Liver (tissue), 9 donors: Measurements from ENCODE around the gene TUBG2. TPM values are rescaled to one million over a fixed set of nuclear protein-coding genes. Genes with fewer than 3 reads are reported as not detected.
A peak's percentile ranks its signal among the peaks of the same experiment; 100 is the strongest.

Experiments used
- DNase-seq: peaks from one replicate; pipeline ENCODE4 v3.0.0-alpha.2; 2017; ENCODE audit warnings: low spot score
- H3K27ac ChIP-seq, 2 donors: one replicate each; pipeline ENCODE4 v1.7.0; 2013; ENCODE audit warnings: inconsistent platforms in 2 of 2, low read length in 2 of 2, control low read depth in 1 of 2, low read depth in 1 of 2, mild to moderate bottlenecking in 1 of 2
- H3K27me3 ChIP-seq, 4 donors: one replicate each; pipeline versions ENCODE4 v1.6.1 to v1.7.0; 2013; ENCODE audit warnings: low read length in 3 of 4, inconsistent platforms in 1 of 4, mild to moderate bottlenecking in 1 of 4, moderate library complexity in 1 of 4; ENCODE audit not compliant: control insufficient read depth in 4 of 4, insufficient read depth in 4 of 4
- H3K36me3 ChIP-seq, 4 donors: one replicate each; pipeline versions ENCODE4 v1.6.1 to v1.7.0; 2013; ENCODE audit warnings: low read length in 3 of 4, mild to moderate bottlenecking in 3 of 4, low read depth in 1 of 4, moderate library complexity in 1 of 4; ENCODE audit not compliant: control insufficient read depth in 4 of 4, insufficient read depth in 3 of 4
- H3K4me1 ChIP-seq, 4 donors: one replicate each; pipeline versions ENCODE4 v1.6.1 to v1.7.0; 2013; ENCODE audit warnings: low read length in 3 of 4, mild to moderate bottlenecking in 3 of 4, moderate library complexity in 1 of 4; ENCODE audit not compliant: control insufficient read depth in 4 of 4, insufficient read depth in 4 of 4
- H3K4me3 ChIP-seq, 3 donors: one replicate each; pipeline versions ENCODE4 v1.6.1 to v1.7.0; 2013; ENCODE audit warnings: low read length in 3 of 3, control low read depth in 1 of 3, low read depth in 1 of 3, mild to moderate bottlenecking in 1 of 3
- H3K9ac ChIP-seq, 2 donors: one replicate each; pipeline ENCODE4 v1.7.0; 2013; ENCODE audit warnings: low read length in 2 of 2, mild to moderate bottlenecking in 2 of 2, moderate library complexity in 2 of 2, control low read depth in 1 of 2, low read depth in 1 of 2
- H3K9me3 ChIP-seq, 4 donors: one replicate each; pipeline versions ENCODE4 v1.6.1 to v1.7.0; 2013; ENCODE audit warnings: low read length in 3 of 4; ENCODE audit not compliant: control insufficient read depth in 4 of 4
- EGR1 ChIP-seq, 2 donors: IDR thresholded peaks; 2 replicates each; pipeline ENCODE4 v1.6.1; 2016 to 2018; ENCODE audit warnings: antibody characterized with exemption in 2 of 2, low read depth in 2 of 2
- FOXA2 ChIP-seq: IDR thresholded peaks from 2 replicates; pipeline ENCODE4 v1.6.1; 2016; ENCODE audit warnings: antibody characterized with exemption
- GABPA ChIP-seq, 2 donors: IDR thresholded peaks in 1 of 2; conservative IDR thresholded peaks in 1 of 2; 2 replicates each; pipeline ENCODE4 v1.6.1; 2016; ENCODE audit warnings: antibody characterized with exemption in 2 of 2, mild to moderate bottlenecking in 1 of 2, moderate library complexity in 1 of 2
- HNF4A ChIP-seq, 2 donors: conservative IDR thresholded peaks; 2 replicates each; pipeline ENCODE4 v1.6.1; 2016; ENCODE audit warnings: antibody characterized with exemption in 2 of 2, mild to moderate bottlenecking in 2 of 2
- JUND ChIP-seq, 2 donors: IDR thresholded peaks; 2 replicates each; pipeline ENCODE4 v1.6.1; 2016; ENCODE audit warnings: antibody characterized with exemption in 2 of 2
- NR2F2 ChIP-seq: IDR thresholded peaks from 2 replicates; pipeline ENCODE4 v1.6.1; 2016; ENCODE audit warnings: antibody characterized with exemption
- RXRA ChIP-seq, 2 donors: IDR thresholded peaks; 2 replicates each; pipeline ENCODE4 v1.6.1; 2017 to 2018; ENCODE audit warnings: antibody characterized with exemption in 2 of 2, mild to moderate bottlenecking in 1 of 2
- SP1 ChIP-seq: IDR thresholded peaks from 2 replicates; pipeline ENCODE4 v1.6.1; 2018; ENCODE audit warnings: antibody characterized with exemption, mild to moderate bottlenecking
- TAF1 ChIP-seq: conservative IDR thresholded peaks from 2 replicates; pipeline ENCODE4 v1.6.1; 2016; ENCODE audit warnings: antibody characterized with exemption, mild to moderate bottlenecking
- WGBS: extraction: QIAGEN DNeasy Blood & Tissue Kit; methylation state at CpG from one replicate; pipeline ENCODE4 v1.1.7; 2013; 5-methylcytosine and 5-hydroxymethylcytosine counted together
- polyA plus RNA-seq, 2 donors: library from polyadenylated mRNA; stranded (reverse) in 1 of 2; unstranded in 1 of 2; fragments of 200-250 nt in 1 of 2; fragments of >200 nt in 1 of 2; fragmentation: Nextera tagmentation in 1 of 2; extraction: Ambion mirVana in 1 of 2; gene quantifications; one replicate each; pipeline versions ENCODE4 v1.2.1 to v1.2.3, GENCODE V29; 2013 to 2015
- total RNA-seq, 2 donors: library from RNA; depleted of rRNA; stranded (reverse); fragments of >200 nt; gene quantifications; one replicate each; pipeline ENCODE4 v1.2.3, GENCODE V29; 2014
- TF ChIP-seq, protein P1 (sequence below): IDR thresholded peaks from 2 replicates; pipeline ENCODE4 v1.6.1; 2016; ENCODE audit warnings: antibody characterized with exemption, mild to moderate bottlenecking
- TF ChIP-seq, protein P2 (sequence below): IDR thresholded peaks from 2 replicates; pipeline ENCODE4 v1.6.1; 2016; ENCODE audit warnings: antibody characterized with exemption
- TF ChIP-seq, protein P3 (sequence below): IDR thresholded peaks from 2 replicates; pipeline ENCODE4 v1.6.1; 2016; ENCODE audit warnings: antibody characterized with exemption
- donor health status: healthy.
- donor health status: healthy.
- donor health status: healthy.
- donor health status: healthy.
- donor health status: healthy.

The TUBG2 gene
- total and polyA plus RNA-seq, 4 donors, result 1.4 to 10.8 (median 5.0) TPM

DNA sequence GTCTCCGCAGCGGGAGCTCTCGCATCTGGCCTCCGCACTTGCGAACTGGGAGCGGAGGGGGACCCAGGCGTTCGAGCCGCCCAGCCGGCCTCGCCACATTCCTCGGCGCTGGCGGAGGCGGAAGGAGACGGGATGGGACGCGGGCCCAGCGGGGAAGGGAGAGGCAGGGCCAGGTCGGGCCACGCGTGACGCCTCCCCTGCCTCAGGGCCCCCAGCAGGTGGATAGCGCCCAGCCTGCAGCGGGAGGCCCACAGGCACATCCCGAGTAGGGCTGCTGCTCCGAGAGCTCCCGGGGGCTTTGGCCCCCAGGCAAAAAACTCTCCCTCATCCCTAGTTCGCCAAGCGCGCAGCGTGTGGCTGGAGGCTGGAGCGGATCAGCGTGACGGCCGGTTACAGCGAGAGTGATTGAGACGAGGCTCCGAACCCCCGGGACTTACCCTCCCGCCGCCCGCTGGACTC is 16.9 kb downstream of the TUBG2 start:
- WGBS, result under 1% methylated on average over 43 of the region's 43 CpGs
- Histone ChIP-seq H3K9ac (peak overlapping the region; percentile 45 to 60), H3K4me3 (peak overlapping the region; percentile 71 to 87 (median 79)), H3K9me3 (no peaks in the 10 kb centered on the region), H3K27ac (peak overlapping the region; percentile 67 to 76), H3K4me1 (peaks cover 16 to 61% (median 33%) of the 10 kb centered on the region in 4 donors), H3K27me3 (no peaks in the 10 kb centered on the region), H3K36me3 (peaks cover 4 to 16% (median 7%) of the 10 kb centered on the region in 4 donors)
- DNase-seq, result peak; percentile 50
- TF ChIP-seq EGR1 (IDR thresholded peaks at IDR 0.05; ENCODE audit: low read depth in 2 of 2), result no peak
- TF ChIP-seq, protein P1, sequence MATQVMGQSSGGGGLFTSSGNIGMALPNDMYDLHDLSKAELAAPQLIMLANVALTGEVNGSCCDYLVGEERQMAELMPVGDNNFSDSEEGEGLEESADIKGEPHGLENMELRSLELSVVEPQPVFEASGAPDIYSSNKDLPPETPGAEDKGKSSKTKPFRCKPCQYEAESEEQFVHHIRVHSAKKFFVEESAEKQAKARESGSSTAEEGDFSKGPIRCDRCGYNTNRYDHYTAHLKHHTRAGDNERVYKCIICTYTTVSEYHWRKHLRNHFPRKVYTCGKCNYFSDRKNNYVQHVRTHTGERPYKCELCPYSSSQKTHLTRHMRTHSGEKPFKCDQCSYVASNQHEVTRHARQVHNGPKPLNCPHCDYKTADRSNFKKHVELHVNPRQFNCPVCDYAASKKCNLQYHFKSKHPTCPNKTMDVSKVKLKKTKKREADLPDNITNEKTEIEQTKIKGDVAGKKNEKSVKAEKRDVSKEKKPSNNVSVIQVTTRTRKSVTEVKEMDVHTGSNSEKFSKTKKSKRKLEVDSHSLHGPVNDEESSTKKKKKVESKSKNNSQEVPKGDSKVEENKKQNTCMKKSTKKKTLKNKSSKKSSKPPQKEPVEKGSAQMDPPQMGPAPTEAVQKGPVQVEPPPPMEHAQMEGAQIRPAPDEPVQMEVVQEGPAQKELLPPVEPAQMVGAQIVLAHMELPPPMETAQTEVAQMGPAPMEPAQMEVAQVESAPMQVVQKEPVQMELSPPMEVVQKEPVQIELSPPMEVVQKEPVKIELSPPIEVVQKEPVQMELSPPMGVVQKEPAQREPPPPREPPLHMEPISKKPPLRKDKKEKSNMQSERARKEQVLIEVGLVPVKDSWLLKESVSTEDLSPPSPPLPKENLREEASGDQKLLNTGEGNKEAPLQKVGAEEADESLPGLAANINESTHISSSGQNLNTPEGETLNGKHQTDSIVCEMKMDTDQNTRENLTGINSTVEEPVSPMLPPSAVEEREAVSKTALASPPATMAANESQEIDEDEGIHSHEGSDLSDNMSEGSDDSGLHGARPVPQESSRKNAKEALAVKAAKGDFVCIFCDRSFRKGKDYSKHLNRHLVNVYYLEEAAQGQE, result peak; percentile 93

DNA sequence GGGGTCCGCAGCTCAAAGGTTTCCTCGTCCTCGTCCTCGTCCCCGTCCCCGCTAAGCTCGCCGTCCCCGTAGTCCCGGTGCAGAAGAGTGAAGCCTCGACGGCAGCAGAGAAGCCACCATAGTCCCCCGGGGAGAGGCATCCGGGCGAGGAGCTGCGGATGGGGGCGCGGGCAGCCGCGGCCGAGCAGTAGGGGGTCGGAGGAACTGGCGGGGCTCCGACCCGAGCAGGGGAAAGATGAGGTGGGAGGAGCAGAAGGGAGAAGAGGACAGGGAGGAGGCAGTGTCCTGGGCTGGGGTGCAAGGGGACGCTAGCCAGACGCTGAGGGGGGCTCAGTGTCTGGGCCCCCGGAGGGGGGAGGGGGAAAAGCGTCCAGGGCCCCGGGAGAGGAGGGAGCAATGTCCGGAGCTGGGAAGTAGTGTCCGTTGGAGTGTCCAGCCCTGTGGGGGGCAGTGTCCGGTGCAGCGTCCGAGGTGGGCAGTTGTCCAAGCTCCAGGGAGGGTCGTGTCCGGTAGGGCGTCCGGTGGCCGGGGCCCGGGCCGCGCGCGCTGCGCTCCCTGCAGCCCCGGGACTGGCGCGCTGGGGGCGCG is 17.4 kb downstream of the TUBG2 start, which contains the start of gene PLEKHH3:
Gene PLEKHH3, minus strand, starts transcription at position 571 of the 588 bp plus-strand sequence. Its CDS starts 431 bp downstream, at position 140.
- TF ChIP-seq HNF4A (conservative IDR thresholded peaks at IDR 0.05) (peak in 1 of 2 donors; percentile 23), GABPA (IDR thresholded peaks at IDR 0.05 in 1 of 2, conservative IDR thresholded peaks at IDR 0.05 in 1 of 2) (no peak)
- H3K4me3 ChIP-seq, result peak within 1 kb of the TSS; percentile 71 to 87 (median 79)
- no peaks in the 10 kb centered on the region for H3K9me3 ChIP-seq
- peak within 1 kb of the TSS; percentile 76 to 89 for H3K27ac ChIP-seq
- peaks cover 16 to 61% (median 33%) of the 10 kb centered on the region in 4 donors for H3K4me1 ChIP-seq
- peaks cover 4 to 11% (median 6%) of the 10 kb centered on the region in 4 donors for H3K36me3 ChIP-seq
- DNase-seq, result no peak
- H3K9ac ChIP-seq, result peak within 1 kb of the TSS; percentile 74 to 81
- H3K27me3 ChIP-seq, result no peaks in the 10 kb centered on the region
- under 1% methylated on average over 51 of the region's 51 CpGs for WGBS

DNA sequence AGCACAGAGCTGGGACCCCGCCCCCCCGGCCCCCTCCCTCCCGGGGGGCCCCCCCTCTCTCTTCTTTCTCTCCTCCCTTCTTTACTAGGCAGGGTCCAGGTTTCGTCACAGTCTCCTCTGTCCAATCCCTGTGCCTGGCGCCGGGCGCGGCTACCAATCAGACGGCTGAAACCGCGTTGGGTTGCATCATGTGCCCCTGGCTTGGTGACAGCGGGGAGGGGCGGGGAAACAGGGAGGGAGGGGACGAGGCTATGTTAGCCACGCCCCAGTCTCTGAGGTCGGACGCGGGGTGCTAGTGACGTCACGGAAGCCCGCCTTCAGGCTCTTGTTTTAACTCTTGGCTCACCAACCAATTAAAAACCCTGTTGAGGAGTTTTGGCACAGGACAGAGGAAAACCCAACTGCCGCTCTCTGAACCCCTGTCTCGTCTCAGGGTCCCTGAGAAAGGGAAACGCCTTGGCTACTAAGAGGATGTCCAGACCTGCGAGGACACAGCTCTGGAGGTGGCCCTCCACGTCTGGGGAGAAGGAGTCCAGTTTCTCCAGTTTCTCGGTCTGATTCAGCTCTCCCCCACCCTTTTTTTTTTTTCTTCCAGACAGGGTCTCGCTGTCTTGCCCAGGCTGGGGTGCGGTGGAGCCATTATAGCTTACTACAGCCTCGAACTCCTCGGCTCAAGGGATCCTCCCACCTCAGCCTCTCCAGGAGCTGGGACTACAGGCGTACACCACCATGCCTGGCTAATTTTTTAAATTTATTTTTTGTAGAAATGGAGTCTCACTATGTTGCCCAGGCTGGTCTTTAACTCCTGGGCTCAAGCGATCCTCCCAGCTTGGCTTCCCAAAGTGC is 18.2 kb downstream of the TUBG2 start:
- TF ChIP-seq JUND (IDR thresholded peaks at IDR 0.05) (peak; percentile 43 to 48), SP1 (peak; percentile 85), NR2F2 (peak; percentile 11), GABPA (IDR thresholded peaks at IDR 0.05 in 1 of 2, conservative IDR thresholded peaks at IDR 0.05 in 1 of 2) (peak in 1 of 2 donors; percentile 13), HNF4A (conservative IDR thresholded peaks at IDR 0.05) (peak; percentile 58 to 63), RXRA (IDR thresholded peaks at IDR 0.05) (peak in 1 of 2 donors; percentile 29), EGR1 (IDR thresholded peaks at IDR 0.05; ENCODE audit: low read depth in 2 of 2) (no peak), TAF1 (no peak), FOXA2 (no peak)
- TF ChIP-seq, protein P2, sequence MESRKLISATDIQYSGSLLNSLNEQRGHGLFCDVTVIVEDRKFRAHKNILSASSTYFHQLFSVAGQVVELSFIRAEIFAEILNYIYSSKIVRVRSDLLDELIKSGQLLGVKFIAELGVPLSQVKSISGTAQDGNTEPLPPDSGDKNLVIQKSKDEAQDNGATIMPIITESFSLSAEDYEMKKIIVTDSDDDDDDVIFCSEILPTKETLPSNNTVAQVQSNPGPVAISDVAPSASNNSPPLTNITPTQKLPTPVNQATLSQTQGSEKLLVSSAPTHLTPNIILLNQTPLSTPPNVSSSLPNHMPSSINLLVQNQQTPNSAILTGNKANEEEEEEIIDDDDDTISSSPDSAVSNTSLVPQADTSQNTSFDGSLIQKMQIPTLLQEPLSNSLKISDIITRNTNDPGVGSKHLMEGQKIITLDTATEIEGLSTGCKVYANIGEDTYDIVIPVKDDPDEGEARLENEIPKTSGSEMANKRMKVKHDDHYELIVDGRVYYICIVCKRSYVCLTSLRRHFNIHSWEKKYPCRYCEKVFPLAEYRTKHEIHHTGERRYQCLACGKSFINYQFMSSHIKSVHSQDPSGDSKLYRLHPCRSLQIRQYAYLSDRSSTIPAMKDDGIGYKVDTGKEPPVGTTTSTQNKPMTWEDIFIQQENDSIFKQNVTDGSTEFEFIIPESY, result no peak
- TF ChIP-seq, protein P3, sequence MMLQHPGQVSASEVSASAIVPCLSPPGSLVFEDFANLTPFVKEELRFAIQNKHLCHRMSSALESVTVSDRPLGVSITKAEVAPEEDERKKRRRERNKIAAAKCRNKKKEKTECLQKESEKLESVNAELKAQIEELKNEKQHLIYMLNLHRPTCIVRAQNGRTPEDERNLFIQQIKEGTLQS, result peak; percentile 95
- Histone ChIP-seq H3K27me3 (no peaks in the 10 kb centered on the region), H3K9ac (peak overlapping the region; percentile 74 to 81), H3K36me3 (peaks cover 3 to 5% (median 4%) of the 10 kb centered on the region in 4 donors), H3K4me1 (peaks cover 19 to 64% (median 34%) of the 10 kb centered on the region in 4 donors), H3K9me3 (no peaks in the 10 kb centered on the region), H3K27ac (peak overlapping the region; percentile 76 to 89), H3K4me3 (peak overlapping the region in 2 of 3 donors; percentile 71 to 87)
- 2% methylated on average over 33 of the region's 33 CpGs for WGBS
- DNase-seq, result peak; percentile 100
